Measurements from ENCODE around the gene SMIM13.

Gene SMIM13

DNA sequence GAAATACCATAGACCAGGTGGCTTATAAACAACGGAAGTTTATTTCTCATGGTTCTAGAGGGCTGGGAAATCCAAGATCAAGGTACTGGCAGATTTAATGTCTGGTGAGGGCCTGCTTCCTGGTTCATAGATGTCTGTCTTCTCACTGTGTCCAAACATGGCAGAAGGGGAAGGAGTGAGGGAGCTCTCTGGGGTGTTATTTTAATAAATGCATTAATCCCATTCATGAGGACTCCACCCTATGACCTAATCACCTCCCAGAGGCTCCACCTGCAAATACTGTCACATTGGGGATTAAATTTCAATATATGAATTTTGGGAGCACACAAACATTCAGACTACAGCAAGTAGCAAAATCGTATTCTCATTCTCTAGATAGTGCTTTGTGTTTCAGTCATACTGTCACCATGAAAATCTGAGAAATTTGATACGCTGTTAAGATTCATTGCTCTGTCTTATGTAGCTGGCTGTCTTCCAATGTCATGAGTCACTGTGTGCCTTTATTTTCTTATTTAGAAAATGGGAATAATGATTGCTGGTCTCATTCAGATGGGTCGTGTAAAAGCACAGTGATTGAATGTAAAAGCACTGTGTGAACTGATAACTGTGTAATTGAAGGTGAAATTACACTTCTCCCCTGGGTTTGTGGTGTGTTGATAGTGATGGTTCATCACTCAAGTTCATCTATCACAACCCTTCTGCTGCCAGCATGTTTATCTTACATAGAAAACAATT lies 26.8 kb downstream of the SMIM13 start:
- TF ChIP-seq, protein P1, sequence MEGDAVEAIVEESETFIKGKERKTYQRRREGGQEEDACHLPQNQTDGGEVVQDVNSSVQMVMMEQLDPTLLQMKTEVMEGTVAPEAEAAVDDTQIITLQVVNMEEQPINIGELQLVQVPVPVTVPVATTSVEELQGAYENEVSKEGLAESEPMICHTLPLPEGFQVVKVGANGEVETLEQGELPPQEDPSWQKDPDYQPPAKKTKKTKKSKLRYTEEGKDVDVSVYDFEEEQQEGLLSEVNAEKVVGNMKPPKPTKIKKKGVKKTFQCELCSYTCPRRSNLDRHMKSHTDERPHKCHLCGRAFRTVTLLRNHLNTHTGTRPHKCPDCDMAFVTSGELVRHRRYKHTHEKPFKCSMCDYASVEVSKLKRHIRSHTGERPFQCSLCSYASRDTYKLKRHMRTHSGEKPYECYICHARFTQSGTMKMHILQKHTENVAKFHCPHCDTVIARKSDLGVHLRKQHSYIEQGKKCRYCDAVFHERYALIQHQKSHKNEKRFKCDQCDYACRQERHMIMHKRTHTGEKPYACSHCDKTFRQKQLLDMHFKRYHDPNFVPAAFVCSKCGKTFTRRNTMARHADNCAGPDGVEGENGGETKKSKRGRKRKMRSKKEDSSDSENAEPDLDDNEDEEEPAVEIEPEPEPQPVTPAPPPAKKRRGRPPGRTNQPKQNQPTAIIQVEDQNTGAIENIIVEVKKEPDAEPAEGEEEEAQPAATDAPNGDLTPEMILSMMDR (IDR thresholded peaks at IDR 0.05), result no peak
- DNase-seq, result no peak
- intact Hi-C loops (cut with DNase I; ENCODE audit: low total_unique reads), result no loop called here
- Histone ChIP-seq H3K27ac (no peak overlapping the region), H3K4me3 (no peak overlapping the region), H3K36me3 (no peaks in the 10 kb centered on the region), H3K4me1 (peaks cover 0 to 12% (median 5%) of the 10 kb centered on the region in 4 donors), H3K9me3 (no peaks in the 10 kb centered on the region), H3K27me3 (no peaks in the 10 kb centered on the region)

DNA sequence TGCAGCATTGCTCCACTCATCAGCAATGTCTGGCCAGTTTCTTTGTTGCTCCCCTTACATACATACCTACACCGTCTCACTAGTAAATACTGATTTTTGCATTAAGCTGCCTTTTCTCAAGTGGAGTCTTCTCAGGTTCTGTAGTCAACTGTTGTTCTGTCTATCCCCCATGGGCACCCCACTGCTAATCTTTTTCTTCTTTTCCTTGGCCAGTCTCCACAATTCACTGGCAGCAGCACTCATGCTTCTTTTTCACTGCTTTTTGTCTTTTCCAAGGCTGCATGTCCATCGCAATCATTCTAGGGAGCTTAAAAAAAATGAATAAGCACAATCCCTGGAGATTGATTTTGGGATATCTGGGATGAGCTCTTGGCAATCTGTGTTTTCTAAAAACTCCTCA lies 28.2 kb downstream of the SMIM13 start:
- no peaks in the 10 kb centered on the region for H3K27me3 ChIP-seq
- no peaks in the 10 kb centered on the region for H3K36me3 ChIP-seq
- H3K4me1 ChIP-seq, result peaks cover 0 to 12% (median 5%) of the 10 kb centered on the region in 4 donors
- no peaks in the 10 kb centered on the region for H3K9me3 ChIP-seq
- TF ChIP-seq, protein P1 (IDR thresholded peaks at IDR 0.05), result no peak
- no peak overlapping the region for H3K27ac ChIP-seq
- no peak for DNase-seq
- H3K4me3 ChIP-seq, result no peak overlapping the region
- intact Hi-C loops (cut with DNase I; ENCODE audit: low total_unique reads), result no loop called here

DNA sequence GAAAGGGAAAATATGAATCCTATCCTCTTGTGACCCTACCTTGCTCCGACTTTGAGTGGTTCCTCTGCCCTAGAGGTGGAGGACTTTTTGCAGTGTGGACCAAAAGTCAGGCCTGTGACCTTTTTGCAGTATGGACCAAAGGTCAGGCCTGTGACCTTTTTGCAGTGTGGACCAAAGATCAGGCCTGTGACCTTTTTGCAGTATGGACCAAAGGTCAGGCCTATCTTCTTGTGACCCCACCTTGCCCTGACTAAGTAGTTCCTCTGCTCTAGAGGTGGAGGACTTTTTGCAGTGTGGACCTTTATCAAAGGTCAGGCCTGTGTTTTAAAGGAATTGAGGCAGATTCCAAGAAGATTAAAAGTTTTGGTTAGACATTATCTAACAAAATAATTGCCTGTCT lies 28.7 kb downstream of the SMIM13 start:
- Histone ChIP-seq H3K9me3 (no peaks in the 10 kb centered on the region), H3K4me3 (no peak overlapping the region), H3K4me1 (peaks cover 0 to 12% (median 5%) of the 10 kb centered on the region in 4 donors), H3K27me3 (no peaks in the 10 kb centered on the region), H3K27ac (no peak overlapping the region), H3K36me3 (no peaks in the 10 kb centered on the region)
- intact Hi-C loops (cut with DNase I; ENCODE audit: low total_unique reads), result no loop called here
- DNase-seq, result no peak
- TF ChIP-seq, protein P1 (IDR thresholded peaks at IDR 0.05), result no peak

DNA sequence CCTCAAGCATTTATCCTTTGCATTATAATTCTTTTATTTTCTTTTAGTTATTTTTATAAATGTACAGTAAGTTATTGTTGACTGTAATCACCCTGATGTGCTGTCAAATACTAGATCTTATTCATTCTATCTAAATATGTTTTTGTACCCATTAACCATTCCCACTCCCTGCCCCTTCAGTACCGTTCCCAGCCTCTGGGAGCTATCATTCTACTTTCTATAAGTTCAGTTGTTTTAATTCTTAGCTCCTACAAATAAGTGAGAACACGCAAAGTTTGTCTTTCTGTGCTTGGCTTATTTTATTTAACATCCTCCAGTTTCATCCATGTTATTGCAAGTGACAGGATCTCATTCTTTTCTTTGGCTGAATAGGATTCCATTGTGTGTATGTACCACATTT lies 30.3 kb downstream of the SMIM13 start:
- TF ChIP-seq, protein P1 (IDR thresholded peaks at IDR 0.05), result no peak
- Histone ChIP-seq H3K4me3 (no peak overlapping the region), H3K4me1 (peaks cover 0 to 12% (median 5%) of the 10 kb centered on the region in 4 donors), H3K27me3 (no peaks in the 10 kb centered on the region), H3K27ac (no peak overlapping the region), H3K36me3 (no peaks in the 10 kb centered on the region), H3K9me3 (no peaks in the 10 kb centered on the region)
- intact Hi-C loops (cut with DNase I; ENCODE audit: low total_unique reads), result no loop called here
- no peak for DNase-seq

DNA sequence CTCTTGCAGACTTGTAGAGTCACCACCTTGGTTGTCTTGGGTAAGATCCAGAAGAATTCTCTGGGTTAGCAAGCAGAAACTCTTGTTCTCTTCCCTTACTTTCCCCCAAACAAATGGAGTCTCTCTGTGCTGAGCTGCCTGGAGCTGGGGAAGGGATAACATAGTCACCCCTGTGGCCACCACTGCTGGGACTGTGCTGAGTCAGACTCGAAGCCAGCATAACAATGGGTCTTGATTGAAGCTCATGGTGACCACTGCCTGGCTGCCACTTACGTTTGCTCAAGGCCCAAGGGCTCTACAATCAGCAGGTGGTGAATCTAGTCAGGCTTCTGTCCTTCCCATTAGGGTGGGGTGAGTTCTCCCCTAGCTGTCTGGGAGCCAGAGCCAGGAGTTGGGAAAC lies 33.2 kb downstream of the SMIM13 start:
- TF ChIP-seq, protein P1 (IDR thresholded peaks at IDR 0.05), result no peak
- Histone ChIP-seq H3K4me1 (peaks cover 0 to 14% (median 3%) of the 10 kb centered on the region in 4 donors), H3K4me3 (no peak overlapping the region), H3K27me3 (no peaks in the 10 kb centered on the region), H3K27ac (no peak overlapping the region), H3K36me3 (no peaks in the 10 kb centered on the region), H3K9me3 (no peaks in the 10 kb centered on the region)
- intact Hi-C loops (cut with DNase I; ENCODE audit: low total_unique reads), result no loop called here
- DNase-seq, result no peak

All from tibial artery (tissue), 4 donors.